H7 (cell line): ENCODE measurements around the gene PHACTR1. TPM values are rescaled to one million over a fixed set of nuclear protein-coding genes. Genes with fewer than 3 reads are reported as not detected.

Experiments
- DNase-seq: peaks from one replicate; pipeline ENCODE4 v3.0.0; 2012
- H3K27me3 ChIP-seq: 2 replicates; pipeline ENCODE4 v1.6.0; 2011; ENCODE audit warnings: mild to moderate bottlenecking, low read length; ENCODE audit not compliant: control insufficient read depth, insufficient read depth
- H3K36me3 ChIP-seq: replicated peaks from 2 replicates; pipeline ENCODE4 v1.5.1; 2011; ENCODE audit warnings: low read length; ENCODE audit not compliant: control insufficient read depth, insufficient read depth
- H3K4me3 ChIP-seq: 2 replicates; pipeline ENCODE4 v1.5.1; 2011; ENCODE audit warnings: low read depth, mild to moderate bottlenecking, control low read depth, low read length, moderate library complexity; ENCODE audit not compliant: insufficient read depth
- total RNA-seq: library from RNA; depleted of rRNA; stranded (reverse); fragments of >200 nt; shearing (Covaris generic); gene quantifications from 2 replicates; pipeline ENCODE4 v1.2.3, GENCODE V29; 2014

PHACTR1 gene
- total RNA-seq, 1 experiment from 2014 or later: 3.3 TPM

DNA sequence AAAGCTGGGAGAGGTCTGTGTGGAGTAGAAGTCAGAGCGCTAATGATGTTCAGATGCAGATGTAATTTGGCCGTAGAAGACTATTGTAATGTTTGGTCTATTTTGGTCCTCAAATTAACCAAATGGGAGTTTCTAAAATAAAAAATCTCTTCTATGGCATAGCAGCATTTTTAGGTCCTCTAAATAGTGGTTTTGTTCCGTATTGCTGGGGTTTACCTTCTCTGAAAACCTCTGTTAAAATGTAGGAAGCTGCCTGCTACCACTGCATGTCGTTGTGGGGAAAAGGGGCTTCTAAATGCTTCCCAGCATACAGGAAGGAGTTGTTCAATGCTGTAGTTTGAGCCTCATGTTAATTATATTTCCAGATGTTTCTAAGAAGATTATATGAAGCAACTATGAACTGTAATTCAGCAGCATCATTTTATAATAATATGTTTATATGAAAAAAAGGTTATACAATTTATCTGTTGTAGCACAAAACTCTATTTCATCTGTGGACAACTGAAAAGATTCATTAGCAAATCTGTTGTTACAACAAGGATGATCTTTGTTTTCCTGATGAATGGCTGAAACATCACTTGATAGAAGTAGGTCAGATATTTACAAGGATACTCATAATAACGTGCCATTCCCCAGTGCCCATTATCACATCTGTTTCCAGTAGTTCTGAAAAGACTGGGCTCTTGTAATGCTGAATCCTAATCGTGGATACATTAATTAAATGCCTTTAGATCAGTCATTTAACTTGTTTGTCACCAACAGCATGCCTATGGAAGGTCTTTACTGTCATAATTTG is 355.2 kb downstream of the PHACTR1 start:
- Histone ChIP-seq H3K4me3 (no peak overlapping the region), H3K27me3 (no peaks in the 10 kb centered on the region), H3K36me3 (no peaks in the 10 kb centered on the region)
- no peak for DNase-seq

DNA sequence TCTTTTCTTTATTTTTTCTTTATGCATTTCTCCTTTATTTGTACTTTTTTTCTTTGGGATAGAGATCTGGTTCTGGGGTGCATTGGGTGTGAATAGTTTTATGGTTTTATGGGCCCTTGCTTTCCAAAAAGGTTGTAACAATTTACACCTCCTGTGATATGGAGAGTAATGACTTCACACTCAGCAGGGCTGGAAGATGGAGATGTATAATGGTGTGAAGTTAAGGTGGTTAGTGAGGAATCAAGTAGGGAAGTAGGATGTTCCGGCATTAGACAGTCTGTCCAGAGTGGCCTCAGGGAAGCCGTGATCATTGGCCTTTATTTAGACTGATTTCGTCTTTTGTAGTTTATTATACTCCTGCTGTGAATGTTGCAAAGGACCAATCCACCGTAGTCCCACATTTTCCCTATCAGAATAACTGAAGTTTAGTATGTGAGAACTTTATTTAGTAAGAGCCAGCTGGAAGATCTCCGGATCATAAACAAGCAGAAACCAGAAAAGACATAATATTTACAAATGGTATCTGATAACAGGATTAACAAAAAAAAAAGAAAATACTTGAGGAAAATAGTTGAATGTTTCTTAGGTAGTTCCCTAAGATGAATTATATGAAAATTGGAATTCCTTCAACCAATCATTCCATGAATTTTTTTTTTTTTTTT is 356.2 kb downstream of the PHACTR1 start:
- DNase-seq: no peak
- no peaks in the 10 kb centered on the region for H3K27me3 ChIP-seq
- H3K36me3 ChIP-seq: no peaks in the 10 kb centered on the region
- no peak overlapping the region for H3K4me3 ChIP-seq

DNA sequence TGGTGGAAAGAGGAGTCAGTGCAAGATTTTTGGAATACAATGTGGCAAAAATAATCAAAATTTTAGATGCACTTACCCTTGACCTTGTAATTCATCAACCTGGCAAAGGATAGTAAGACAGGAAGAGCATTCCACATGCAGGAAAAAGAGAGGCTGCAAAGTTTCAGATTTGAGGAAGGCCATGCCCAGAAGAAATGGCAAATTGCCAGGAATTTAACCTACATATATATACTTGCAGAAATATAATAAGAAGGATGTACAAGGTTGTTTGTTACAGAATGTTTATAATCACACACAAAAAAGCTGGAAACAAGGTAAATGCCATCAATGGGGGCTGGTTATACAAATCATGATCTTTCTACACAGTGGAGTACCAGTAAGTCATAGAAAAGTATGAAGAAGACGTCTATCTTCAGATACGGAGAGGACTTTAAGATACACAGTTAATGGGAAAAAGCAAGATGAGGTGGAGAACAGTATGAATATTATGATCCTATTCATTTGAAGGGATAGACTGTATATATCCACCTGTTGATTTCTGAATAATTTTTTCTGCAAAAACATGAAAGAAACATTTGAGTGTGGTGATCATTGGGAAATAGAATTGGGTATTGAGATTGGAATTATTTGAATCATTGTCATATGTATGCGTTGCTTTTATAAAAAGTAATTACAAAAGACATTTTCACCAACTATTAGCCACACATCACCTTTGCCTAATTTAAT is 358.0 kb downstream of the PHACTR1 start:
- Histone ChIP-seq H3K36me3 (no peaks in the 10 kb centered on the region), H3K27me3 (no peaks in the 10 kb centered on the region), H3K4me3 (no peak overlapping the region)
- DNase-seq: no peak

DNA sequence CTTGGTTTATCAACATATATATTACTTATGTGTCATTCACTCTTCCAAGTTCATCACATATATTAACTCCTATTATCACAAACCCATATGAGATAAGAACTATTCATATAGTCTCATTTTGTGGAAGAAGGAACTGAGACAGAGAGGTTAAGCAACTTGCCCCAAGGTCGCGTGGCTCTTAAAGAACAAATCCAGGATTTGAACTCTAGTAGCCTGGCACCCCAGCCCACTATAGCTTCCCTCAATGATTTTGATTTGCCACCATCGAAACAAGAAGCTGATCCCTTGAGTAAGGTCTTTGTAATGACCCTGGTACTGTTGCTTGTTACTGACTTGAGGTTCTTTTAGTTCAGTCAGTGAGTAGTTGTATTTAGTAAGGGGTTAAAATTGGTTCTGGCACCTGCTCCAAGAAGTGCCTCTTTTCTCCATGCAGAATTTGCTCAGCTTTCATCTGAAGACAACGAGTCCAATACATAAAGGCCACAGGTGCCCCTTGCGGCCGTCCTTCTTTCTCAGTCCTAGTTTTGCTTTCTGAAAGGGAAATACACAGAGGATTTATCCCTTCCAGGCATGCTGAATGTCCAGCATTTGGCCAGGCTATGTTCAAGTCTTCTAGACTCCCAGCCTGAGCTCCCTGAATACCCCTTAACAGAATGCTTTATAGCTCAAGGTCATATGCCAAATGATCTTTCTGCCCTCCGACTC is 358.7 kb downstream of the PHACTR1 start:
- no peak overlapping the region for H3K4me3 ChIP-seq
- H3K27me3 ChIP-seq: no peaks in the 10 kb centered on the region
- no peaks in the 10 kb centered on the region for H3K36me3 ChIP-seq
- DNase-seq: no peak

DNA sequence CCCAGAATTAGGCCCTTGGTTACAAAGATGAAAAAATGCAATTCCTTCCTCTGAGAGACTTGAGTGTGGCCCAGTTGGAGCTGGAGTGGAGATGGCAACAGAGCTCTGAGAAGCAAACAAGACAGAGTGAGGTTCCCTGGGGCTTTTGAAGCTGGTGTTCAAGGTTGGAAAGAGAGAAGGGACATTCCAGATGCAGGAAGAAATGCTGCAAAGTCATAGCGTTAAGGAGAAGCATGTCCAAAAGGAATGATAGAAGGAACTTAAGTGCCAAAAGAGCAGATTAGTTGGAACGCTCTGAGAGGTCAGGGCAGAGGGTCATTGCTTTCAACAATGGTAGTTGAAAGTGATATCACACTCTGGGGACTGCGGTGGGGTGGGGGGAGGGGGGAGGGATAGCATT is 360.0 kb downstream of the PHACTR1 start:
- DNase-seq: no peak
- Histone ChIP-seq H3K36me3 (no peaks in the 10 kb centered on the region), H3K27me3 (no peaks in the 10 kb centered on the region), H3K4me3 (no peak overlapping the region)

DNA sequence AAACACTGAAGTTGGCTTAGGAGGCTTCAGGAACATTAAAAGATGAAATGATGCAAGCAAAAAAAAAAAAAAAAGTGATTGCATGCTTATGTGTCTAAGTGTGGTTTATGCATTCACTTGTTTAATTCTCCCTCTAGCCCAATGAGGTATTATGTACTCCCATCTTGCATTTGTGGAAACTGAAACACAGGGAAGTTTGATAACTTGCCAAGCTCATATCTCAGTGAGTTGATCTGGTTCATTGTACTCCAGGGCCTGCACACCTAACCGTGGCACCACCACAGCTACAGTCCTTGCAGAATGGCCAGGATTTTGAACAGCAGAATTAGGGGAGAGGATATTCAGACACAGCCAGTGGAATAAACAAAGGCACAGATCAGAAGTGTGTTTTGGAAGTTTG is 360.6 kb downstream of the PHACTR1 start:
- no peak overlapping the region for H3K4me3 ChIP-seq
- H3K36me3 ChIP-seq: no peaks in the 10 kb centered on the region
- H3K27me3 ChIP-seq: no peaks in the 10 kb centered on the region
- DNase-seq: no peak

DNA sequence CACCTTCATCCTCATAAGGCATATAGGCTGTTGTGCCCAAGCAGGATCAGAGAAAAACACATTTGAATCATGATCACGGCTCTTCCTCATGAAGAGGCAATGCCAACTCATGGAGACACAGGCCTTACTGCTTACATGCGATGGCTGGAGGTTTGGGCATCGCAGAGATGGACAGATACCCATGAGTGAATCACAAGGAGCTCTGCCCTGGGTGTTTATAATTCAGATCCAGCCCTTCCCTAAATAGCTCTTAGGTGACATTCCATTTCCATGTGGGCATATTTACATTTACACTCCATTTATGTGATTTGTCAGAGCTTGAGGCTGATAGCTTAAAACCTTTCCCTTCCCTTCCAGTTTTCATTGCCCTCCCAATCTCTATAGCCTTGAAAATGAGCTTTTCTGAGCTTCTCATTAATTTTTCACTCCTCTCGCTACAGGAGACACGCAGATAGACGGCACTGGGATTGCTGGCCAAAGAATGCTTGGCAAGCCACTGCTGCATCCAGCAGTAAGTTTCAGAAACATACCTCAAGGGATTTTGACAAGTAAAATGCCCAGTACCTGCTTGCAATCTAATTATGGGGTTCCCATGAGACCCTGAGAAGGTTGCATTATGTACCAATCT is 362.6 kb downstream of the PHACTR1 start:
- Histone ChIP-seq H3K36me3 (no peaks in the 10 kb centered on the region), H3K27me3 (no peaks in the 10 kb centered on the region), H3K4me3 (no peak overlapping the region)
- no peak for DNase-seq

DNA sequence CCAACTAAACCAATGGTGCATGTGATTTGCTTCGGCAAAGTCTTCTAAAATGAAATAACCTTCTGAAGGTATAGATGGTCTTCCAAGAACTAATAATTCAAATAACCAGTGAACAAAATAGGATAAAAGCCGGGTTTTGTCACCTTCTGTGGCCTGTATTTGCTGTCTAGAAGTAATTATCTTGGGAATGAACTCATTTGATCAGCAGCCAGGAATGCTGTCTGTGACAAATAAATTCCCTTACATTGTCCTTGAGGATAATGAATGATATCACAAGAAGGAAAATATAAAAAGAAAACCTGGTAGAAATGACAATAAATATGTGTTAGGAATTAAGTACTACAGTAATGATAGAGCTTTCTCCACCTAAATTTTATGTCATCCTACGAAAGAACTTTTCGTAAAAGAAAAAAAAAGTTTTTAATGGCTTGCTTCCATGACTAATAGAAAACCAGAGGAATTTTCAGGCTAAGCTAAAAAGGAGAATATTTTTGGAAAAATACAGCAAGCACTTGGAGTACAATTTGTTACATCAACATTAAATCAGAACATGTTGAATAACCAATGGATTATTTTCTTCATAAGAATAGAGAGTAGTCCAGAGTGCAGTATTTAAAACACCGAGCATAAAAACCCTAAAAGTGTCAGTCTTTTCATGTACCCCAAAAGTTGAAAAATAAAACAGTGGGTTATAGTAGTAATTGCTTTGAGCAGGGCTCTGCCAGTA is 364.1 kb downstream of the PHACTR1 start:
- Histone ChIP-seq H3K4me3 (no peak overlapping the region), H3K36me3 (no peaks in the 10 kb centered on the region), H3K27me3 (no peaks in the 10 kb centered on the region)
- DNase-seq: no peak

DNA sequence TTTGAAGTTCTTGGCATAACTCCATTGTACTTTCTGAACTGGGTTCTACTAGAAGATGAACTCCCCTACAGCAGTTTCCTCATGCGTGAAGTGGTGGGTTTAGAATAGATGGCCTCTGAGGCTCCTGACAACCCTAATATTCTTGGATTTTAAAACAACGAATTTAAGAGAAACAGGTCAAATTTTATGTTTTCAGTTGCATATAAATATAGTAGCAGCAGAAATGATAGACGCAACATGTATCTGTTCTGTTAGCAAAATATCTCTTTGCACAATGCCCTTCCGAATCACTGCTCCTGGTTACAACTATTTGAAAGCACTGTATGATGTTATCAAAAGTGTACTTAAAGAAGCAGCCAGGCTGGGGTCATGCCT is 364.6 kb downstream of the PHACTR1 start:
- Histone ChIP-seq H3K27me3 (no peaks in the 10 kb centered on the region), H3K4me3 (no peak overlapping the region), H3K36me3 (no peaks in the 10 kb centered on the region)
- DNase-seq: no peak

DNA sequence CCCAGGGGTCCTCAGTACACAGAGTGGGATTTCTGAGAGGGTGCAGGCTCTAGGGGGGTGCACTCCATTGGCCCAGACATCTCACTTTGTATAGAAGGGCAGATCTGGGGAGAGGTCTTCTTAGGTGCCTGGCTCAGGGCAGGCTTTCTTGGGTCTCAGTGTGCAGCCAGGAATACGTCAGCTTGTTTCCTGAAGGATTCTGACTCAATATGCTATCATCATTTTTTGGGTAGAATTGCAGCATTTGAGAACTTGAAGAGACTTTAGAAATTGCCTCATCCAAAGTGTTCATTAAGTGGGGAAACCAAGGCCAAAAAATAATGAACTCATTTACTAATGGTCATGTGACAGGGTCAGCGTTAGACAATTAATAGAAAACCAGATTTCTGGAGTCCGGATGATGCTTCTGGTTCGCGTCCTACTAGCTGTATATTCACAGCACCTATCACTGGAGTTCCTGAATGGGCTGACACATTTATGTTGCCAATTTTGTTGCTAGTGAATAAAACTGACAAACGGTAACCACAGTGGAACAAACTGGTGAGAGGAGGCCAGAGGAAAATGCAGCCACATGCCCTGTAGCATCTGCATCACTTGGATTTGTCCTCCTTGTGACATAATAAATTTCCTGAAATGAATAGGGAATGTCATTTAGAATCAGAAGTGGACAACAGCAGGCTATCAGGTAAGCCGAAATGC is 372.9 kb downstream of the PHACTR1 start:
- Histone ChIP-seq H3K27me3 (no peaks in the 10 kb centered on the region), H3K4me3 (no peak overlapping the region), H3K36me3 (no peaks in the 10 kb centered on the region)
- DNase-seq: no peak

DNA sequence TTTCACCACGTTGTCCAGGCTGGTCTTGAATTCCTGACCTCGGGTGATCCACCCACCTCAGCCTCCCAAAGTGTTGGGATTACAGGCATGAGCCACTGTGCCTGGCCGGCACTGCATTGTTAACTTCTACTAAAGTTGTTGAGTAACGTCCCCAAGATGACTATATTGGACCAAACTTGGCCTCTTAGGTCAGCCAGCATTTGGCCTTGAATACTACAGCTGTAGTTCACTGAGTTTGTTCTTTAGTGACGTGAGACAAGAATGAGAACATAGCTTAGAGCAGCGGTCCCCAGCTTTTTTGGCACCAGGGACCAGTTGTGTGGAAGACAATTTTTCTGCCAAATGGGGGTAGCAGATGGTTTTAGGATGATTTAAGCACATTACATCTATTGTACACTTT is 374.6 kb downstream of the PHACTR1 start:
- DNase-seq: no peak
- Histone ChIP-seq H3K4me3 (no peak overlapping the region), H3K27me3 (no peaks in the 10 kb centered on the region), H3K36me3 (no peaks in the 10 kb centered on the region)

DNA sequence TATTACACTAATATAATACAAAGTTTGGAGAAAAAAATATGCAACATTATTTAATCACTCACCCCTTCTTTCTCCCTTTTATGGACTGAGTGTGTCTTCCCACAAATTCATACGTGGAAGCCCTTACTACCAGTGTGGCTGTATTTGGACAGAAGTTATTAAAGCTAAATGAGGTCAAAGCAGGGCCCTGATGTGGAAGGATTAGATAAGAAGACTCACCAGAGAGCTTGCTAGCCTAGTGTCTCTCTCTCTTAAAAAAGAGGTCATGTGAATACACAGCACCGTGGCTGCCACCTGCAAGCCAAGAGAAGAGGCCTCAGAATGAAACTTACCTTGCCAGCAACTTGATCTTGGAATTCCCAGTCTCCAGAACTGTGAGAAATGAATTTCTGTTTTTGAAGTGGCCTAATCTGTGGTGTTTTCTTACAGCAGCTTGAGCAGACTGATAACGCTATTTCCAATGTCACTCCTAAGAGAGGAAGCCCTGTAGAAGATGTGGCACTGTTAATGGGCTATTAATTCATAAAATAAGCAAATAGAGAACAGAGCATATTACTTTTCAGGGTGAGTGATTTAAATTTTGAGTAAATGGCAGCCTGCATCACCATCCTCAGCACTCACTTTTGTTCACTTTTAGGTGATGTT is 378.3 kb downstream of the PHACTR1 start:
- H3K27me3 ChIP-seq: no peaks in the 10 kb centered on the region
- no peak for DNase-seq
- no peak overlapping the region for H3K4me3 ChIP-seq
- H3K36me3 ChIP-seq: no peaks in the 10 kb centered on the region

DNA sequence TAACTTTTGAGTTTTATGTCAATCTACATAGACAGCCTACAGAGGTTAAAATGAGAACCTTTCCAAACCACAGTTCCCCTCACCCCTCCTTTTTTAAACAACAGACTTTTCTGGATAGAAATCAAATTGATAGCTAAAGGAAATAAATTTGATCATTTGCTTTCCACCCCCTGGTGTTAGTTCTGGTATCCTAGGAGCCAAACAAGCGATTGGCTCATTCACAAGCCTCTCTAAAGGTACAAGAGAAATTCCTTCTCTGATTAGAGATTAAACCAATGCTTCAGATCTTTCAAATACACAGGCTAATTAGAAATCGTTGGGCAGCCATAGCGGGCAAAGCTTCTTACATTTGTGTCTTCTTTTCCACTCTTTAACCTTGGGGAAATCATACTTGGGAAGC is 379.5 kb downstream of the PHACTR1 start:
- Histone ChIP-seq H3K36me3 (no peaks in the 10 kb centered on the region), H3K27me3 (no peaks in the 10 kb centered on the region), H3K4me3 (no peak overlapping the region)
- DNase-seq: no peak
